Left renal pelvis (tissue), 4 donors: ENCODE data around the gene MOXD1. TPM values are rescaled to one million over a fixed set of nuclear protein-coding genes. Genes with fewer than 3 reads are reported as not detected.
"Not testable (repeated sequence)": the region's sequence is repeated elsewhere in the genome, so short reads cannot be mapped to it uniquely, and the experiment has no call there.

Experiments
- DNase-seq, 4 donors: peaks; one replicate each; pipeline ENCODE4 v3.0.0-alpha.2; 2013; ENCODE audit warnings: low read depth in 4 of 4, low spot score in 3 of 4
- polyA plus RNA-seq, 4 donors: library from polyadenylated mRNA; unstranded; fragments of 120-200 nt; gene quantifications; one replicate each; pipeline ENCODE4 v1.2.1, GENCODE V29; 2013; ENCODE audit not compliant: insufficient read length in 4 of 4

MOXD1 gene
- polyA plus RNA-seq, 4 donors = 193 to 481 (median 263) TPM

GRCh38 chr6:132285004-132285780, 116.1 kb downstream of the MOXD1 start:
- no peak for DNase-seq

- no peak for DNase-seq
Measured at GRCh38 chr6:132282696-132283095, 118.6 kb downstream of the MOXD1 start.

- DNase-seq = no peak
Measured at GRCh38 chr6:132280436-132280835, 120.8 kb downstream of the MOXD1 start.

GRCh38 chr6:132279592-132280139, 121.6 kb downstream of the MOXD1 start:
- DNase-seq = peak; percentile 58 to 73 (median 64)

GRCh38 chr6:132275066-132275970, 126.0 kb downstream of the MOXD1 start:
- DNase-seq = no peak

- DNase-seq = no peak
Measured at GRCh38 chr6:132272776-132273175, 128.5 kb downstream of the MOXD1 start.

- DNase-seq = no peak
Measured at GRCh38 chr6:132270726-132271402, 130.4 kb downstream of the MOXD1 start.

- not testable (repeated sequence) for DNase-seq
Measured at GRCh38 chr6:132268666-132269065, 132.6 kb downstream of the MOXD1 start.

GRCh38 chr6:132268209-132268608, 133.1 kb downstream of the MOXD1 start:
- DNase-seq = peak in 1 of 4 donors; percentile 16

GRCh38 chr6:132265451-132266097, 135.7 kb downstream of the MOXD1 start:
- no peak for DNase-seq

GRCh38 chr6:132264021-132264500, 137.2 kb downstream of the MOXD1 start:
- DNase-seq = no peak

GRCh38 chr6:132261354-132261753, 139.9 kb downstream of the MOXD1 start:
- DNase-seq = no peak

GRCh38 chr6:132259070-132259469, 142.2 kb downstream of the MOXD1 start:
- DNase-seq = no peak

GRCh38 chr6:132257561-132257960, 143.7 kb downstream of the MOXD1 start:
- no peak for DNase-seq

- DNase-seq = no peak
Measured at GRCh38 chr6:132256457-132256856, 144.8 kb downstream of the MOXD1 start.

GRCh38 chr6:132253906-132254305, 147.4 kb downstream of the MOXD1 start:
- no peak for DNase-seq

GRCh38 chr6:132253211-132253610, 148.1 kb downstream of the MOXD1 start:
- DNase-seq = no peak

GRCh38 chr6:132252113-132252512, 149.2 kb downstream of the MOXD1 start:
- no peak for DNase-seq

GRCh38 chr6:132251711-132252110, 149.6 kb downstream of the MOXD1 start:
- no peak for DNase-seq
